HG02981 (cell line): Measurements from ENCODE around the gene TARDBP.
"Not testable (repeated sequence)": the region's sequence is repeated elsewhere in the genome, so short reads cannot be mapped to it uniquely, and the experiment has no call there.

Experiments
- ATAC-seq: cut with Tn5 transposase; IDR thresholded peaks from one replicate; pipeline ENCODE4 v1.9.1; 2021; ENCODE audit warnings: mild to moderate bottlenecking, moderate library complexity; ENCODE audit not compliant: unreplicated experiment

The TARDBP gene

GRCh38 chr1:11012260-11013159 lies at the start of gene TARDBP:
TARDBP (plus strand) TSS chr1:11012654; CDS start chr1:11013728, 1,074 bp downstream.
- ATAC-seq: peak; percentile 86

DNA sequence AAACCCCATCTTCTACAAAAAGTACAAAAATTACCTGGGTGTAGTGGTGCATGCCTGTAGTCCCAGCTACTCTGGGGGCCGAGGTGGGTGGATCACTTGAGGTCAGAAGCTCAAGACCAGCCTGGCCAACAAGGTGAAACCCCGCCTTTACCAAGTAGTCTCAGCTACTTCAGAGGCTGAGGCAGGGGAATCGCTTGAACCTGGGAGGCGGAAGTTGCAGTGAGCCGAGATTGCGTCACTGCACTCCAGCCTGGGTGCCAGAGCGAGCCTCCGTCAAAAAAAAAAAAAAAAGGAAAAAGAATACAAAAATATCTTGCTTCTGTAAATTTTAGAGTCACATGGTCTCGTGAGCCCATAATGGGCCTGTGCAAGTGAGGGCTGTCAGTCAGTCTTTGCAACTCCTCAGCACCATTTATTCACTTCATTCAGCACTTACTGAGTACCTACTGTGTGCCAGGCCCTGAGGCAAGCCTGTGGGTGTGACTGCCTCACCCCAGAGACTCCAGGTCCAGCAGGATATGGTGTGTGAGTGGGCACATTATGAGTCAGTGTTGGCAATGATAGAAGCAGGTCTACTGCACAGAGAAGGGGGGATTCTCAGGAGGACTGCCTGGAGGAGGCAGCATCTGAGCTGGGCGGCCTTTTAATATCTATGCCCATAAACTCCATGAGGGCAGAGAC lies 46.8 kb upstream of the TARDBP start:
- peak; percentile 35 for ATAC-seq

DNA sequence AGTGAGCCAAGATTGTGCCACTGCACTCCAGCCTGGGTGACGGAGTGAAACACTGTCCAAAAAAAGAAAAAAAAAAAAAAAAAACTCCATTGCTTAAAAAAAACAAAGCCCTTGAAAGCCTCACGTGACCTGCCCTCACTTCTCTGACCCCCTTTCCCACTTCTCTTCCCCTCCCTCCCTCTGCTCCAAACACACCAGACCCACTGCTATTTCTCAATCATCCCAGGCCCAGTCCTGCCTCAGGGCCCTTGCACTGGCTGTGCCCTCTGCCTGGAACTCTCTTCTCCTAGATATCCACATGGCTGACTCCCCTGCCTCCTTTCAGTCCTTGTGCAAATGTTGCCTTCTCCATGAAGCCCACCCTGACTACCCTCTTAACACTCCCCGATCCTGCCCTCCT lies 45.4 kb upstream of the TARDBP start:
- no peak for ATAC-seq

DNA sequence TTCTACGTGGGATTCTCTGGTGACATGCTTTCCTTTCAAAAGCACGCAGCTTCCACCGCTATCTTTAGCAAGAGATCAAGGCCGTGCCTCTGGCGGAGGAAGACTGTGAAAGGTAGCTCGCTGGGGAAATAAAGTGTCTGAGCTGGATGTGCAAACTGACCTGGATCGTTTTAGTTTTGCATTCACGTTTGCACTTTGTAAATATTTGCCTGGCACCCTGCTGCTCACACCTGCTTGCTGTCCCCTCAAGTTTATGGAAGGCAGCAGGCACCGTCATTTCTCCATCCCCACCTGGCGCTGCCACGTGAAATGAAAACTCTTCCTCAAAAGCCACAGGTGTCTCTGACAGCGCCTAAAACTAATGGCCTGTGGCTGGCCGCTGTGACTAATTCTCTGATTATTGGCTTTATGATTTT lies 44.0 kb upstream of the TARDBP start:
- no peak for ATAC-seq

- ATAC-seq: no peak
Measured at GRCh38 chr1:10969267-10969970, 43.0 kb upstream of the TARDBP start.

DNA sequence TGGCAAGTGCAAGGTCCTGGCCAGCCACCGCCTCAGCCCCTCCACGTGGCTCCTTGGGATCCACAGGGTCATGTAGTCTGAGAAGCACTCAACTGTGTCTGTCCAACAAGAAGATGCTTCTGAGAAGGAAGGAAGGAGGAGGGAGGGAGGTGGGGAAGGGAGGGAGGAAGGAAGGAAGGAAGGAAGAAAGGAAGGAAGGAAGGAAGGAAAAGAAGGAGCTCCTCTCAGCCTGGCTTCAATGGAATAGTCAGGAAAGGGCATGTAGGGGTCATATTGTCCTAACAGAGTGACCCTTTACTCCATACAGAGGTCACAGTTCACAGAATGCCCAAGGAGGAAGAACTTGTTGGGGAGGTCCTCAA lies 42.5 kb upstream of the TARDBP start:
- no peak for ATAC-seq

- ATAC-seq: no peak
Measured at GRCh38 chr1:10973552-10973951, 38.9 kb upstream of the TARDBP start.

- no peak for ATAC-seq
Measured at GRCh38 chr1:10973956-10974881, 38.2 kb upstream of the TARDBP start.

- ATAC-seq: no peak
Measured at GRCh38 chr1:10975567-10976326, 36.7 kb upstream of the TARDBP start.

GRCh38 chr1:10978719-10979118 lies 33.7 kb upstream of the TARDBP start:
- ATAC-seq: no peak

- ATAC-seq: no peak
Measured at GRCh38 chr1:10979483-10979920, 33.0 kb upstream of the TARDBP start.

DNA sequence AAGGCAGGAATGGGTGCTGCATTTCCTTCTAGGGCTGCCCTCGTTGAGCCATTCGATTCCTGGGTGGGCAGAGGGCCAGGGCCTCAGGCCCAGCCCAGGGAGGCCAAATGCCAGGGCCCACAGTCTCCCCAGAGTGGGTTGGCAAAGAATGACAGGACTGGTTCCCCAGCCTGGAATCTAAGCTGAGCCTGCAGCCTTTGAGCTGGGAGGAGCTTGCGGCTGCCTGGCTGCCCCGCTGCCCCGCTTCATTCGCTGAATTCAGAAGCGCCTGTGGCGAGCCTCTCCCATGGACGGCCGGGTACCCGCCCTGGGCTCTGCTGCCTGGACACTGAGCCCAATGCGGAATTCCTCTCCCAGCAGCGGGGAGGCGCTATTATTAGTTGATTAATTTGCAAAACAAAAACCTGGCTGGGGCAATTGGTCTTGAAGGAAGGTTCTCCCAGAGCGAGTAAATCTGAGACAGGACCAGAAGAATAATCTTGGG lies 32.3 kb upstream of the TARDBP start:
- no peak for ATAC-seq

DNA sequence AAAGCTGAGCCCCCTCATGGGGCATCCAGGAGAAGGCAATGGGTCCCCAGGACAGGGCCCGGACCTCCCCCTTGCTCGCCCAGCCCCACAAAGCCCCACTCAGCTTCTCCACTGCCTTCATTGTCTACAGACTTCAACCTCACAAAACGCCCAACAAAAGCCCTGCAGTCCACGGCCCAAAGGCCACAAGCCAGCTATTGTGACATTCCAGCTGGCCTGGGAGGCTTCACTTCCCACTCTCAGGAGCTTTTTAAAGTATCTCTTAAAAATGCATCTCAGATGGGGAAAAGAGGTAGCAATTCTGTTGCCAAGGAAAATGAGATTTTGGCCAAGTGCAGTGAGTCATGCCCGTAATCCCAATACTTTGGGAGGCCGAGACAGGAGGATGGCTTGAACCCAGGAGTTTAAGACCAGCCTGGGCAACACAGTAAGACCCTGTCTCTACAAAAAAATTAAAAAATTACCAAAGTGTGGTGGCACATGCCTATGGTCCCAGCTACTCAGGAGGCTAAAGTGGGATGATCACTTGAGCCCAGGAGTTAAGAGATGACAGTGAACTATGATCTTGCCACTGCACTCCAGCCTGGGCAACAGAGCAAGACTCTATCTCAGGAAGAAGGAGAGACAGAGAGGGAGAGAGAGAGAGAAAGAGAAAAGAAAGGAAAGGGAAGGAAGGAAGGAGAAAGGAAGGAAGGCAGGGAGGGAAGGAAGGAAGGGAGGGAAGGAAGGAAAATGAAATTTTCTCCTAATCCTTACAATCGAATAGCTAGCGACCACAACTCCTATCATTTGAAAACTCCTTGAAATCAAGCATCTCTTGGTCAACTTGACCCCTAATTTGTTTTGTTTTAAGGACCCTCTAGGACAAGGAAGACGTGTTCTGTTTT lies 31.4 kb upstream of the TARDBP start:
- no peak for ATAC-seq

GRCh38 chr1:10986525-10986890 lies 25.9 kb upstream of the TARDBP start:
- no peak for ATAC-seq

DNA sequence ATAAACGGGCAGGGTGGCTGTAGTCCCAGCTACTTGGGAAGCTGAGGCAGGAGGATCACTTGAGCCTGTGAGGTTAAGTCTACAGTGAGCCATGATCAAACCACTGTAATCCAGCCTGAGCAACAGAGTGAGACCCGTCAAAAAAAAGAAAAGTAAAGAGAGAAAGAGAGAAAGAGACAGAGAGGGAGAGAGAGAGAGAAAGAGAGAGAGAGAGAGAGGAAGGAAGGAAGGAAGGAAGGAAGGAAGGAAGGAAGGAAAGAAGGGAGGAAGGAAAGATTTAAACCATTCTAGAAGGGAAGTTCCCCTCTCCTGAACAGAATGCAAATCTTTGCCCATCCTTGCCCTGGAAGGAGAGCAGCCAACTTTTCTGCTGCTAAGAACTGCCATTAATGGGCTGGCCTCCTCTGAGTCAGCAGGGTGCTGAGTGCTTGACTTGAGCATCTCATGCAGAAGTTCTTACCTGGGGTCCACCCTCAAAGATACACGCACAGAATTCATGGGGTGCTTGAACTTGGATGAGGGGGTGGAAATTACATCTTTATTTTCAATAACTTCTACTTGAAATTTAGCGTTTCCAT lies 24.5 kb upstream of the TARDBP start:
- ATAC-seq: no peak

- ATAC-seq: no peak
Measured at GRCh38 chr1:10989095-10989494, 23.4 kb upstream of the TARDBP start.

DNA sequence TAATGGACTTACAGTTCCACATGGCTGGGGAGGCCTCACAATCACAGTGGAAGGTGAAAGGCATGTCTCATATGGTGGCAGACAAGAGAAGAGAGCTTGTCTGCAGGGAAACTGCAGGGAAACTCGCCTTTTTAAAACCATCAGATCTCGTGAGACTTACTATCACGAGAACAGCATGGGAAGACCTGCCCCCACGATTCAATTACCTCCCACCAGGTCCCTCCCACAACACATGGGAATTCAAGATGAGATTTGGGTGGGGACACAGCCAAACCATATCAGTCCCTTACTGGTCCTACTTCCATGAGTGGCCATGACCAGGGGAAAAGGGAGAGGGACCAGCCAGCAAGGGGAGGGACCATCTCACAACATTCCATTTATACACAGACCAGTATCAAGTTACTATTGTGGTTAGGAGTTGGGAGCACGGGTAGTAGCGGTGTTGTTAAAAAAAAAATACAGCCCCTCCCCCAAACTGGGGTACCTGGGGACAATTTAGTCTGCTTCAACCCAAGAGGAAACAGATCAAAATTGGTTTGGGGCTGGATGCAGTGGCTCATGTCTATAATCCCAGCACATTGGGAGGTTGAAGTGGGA lies 22.4 kb upstream of the TARDBP start:
- ATAC-seq: not testable (repeated sequence)

GRCh38 chr1:10990828-10991227 lies 21.6 kb upstream of the TARDBP start:
- ATAC-seq: no peak
